Left lung (tissue), 10 donors: ENCODE data around the gene OSBP2. TPM values are rescaled to one million over a fixed set of nuclear protein-coding genes. Genes with fewer than 3 reads are reported as not detected.

Experiments used
- ATAC-seq: fragments of 200-7000 bp; cut with Tn5 transposase; one replicate; pipeline ENCODE4 v1.9.1; 2020; ENCODE audit warnings: moderate library complexity
- DNase-seq, 4 donors: peaks; one replicate each; pipeline ENCODE4 v3.0.0-alpha.2; 2013 to 2020
- H3K27ac ChIP-seq, 2 donors: fragments of 200-600 bp; sonication (generic) in 1 of 2; one replicate each; pipeline versions ENCODE4 v1.5.0 to v1.8.0; 2020 to 2021
- H3K27me3 ChIP-seq, 2 donors: fragments of 200-600 bp; sonication (generic) in 1 of 2; one replicate each; pipeline versions ENCODE4 v1.5.0 to v1.8.0; 2020 to 2021
- H3K36me3 ChIP-seq, 2 donors: fragments of 200-600 bp; sonication (generic) in 1 of 2; one replicate each; pipeline versions ENCODE4 v1.5.0 to v1.8.0; 2020 to 2021
- H3K4me1 ChIP-seq, 2 donors: fragments of 200-600 bp; one replicate each; pipeline ENCODE4 v1.8.0; 2021
- H3K4me3 ChIP-seq, 2 donors: fragments of 200-600 bp; sonication (generic) in 1 of 2; one replicate each; pipeline versions ENCODE4 v1.5.0 to v1.8.0; 2020 to 2021; ENCODE audit warnings: mild to moderate bottlenecking in 1 of 2
- H3K9me3 ChIP-seq, 2 donors: fragments of 200-600 bp; sonication (generic) in 1 of 2; one replicate each; pipeline versions ENCODE4 v1.5.0 to v1.8.0; 2020 to 2021
- intact Hi-C, 2 donors: fragments of 100-400 bp; cut with DNase I; formaldehyde crosslinking; loops; one replicate each; pipeline versions ENCODE4 v1.11.2 to v1.14.2; 2022
- polyA plus RNA-seq, 6 donors: library from polyadenylated mRNA; unstranded; fragments of 120-200 nt; gene quantifications; one replicate each; pipeline ENCODE4 v1.2.1, GENCODE V29; 2013; ENCODE audit not compliant: insufficient read length in 6 of 6
- total RNA-seq, 2 donors: library from RNA; stranded (reverse); fragmentation: NEBNext Ultra II Directional; extraction: Animal tissue kit (Norgen Biotek cat#: 25700); gene quantifications; one replicate each; pipeline ENCODE4 v1.2.1, GENCODE V29; 2021
- TF ChIP-seq, protein P1 (sequence below), 2 donors: fragments of 200-600 bp; sonication (generic) in 1 of 2; IDR thresholded peaks; one replicate each; pipeline versions ENCODE4 v1.5.0 to v1.8.0; 2021; ENCODE audit warnings: antibody characterized with exemption in 2 of 2
- donor health status: DM: no; HTN: yes; CAD: no.
- donor health status: DM: no; HTN: no; CAD: no.

Gene OSBP2
- total and polyA plus RNA-seq, 8 donors, result 4.0 to 21.0 (median 15.8) TPM

DNA sequence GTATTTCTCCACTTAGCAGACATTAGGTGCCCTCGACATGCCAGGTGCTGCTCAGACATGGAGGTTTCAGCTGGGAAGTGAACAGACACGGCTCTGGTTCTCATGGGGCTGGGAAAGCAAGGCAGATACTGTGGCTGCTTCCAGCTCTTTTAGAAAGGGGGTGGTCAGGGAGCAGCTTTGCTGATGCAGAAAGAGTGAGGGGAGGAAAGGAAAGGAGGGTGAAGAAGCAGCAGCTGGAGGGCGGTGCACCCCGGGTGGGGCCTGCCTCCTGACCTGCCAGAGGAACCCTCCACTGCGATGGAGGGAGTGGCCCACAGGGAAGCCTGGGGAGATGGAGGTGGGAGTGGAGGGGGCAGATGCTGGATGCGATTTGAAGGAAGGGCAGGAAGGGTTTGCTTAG is 197.1 kb downstream of the OSBP2 start:
- no peaks in the 10 kb centered on the region for H3K4me1 ChIP-seq
- H3K36me3 ChIP-seq, result peaks cover 0 to 7% of the 10 kb centered on the region in 2 donors
- H3K9me3 ChIP-seq, result no peaks in the 10 kb centered on the region
- no peak overlapping the region for H3K27ac ChIP-seq
- intact Hi-C loops, result loop anchor here in 1 of 2 donors (10.0 kb wide), 1 partner anchor 127 kb away; no protein-coding TSS in a partner anchor
- ATAC-seq, result no peak
- H3K4me3 ChIP-seq, result no peak overlapping the region
- DNase-seq, result peak in 1 of 4 donors; percentile 21
- no peaks in the 10 kb centered on the region for H3K27me3 ChIP-seq
- TF ChIP-seq, protein P1, sequence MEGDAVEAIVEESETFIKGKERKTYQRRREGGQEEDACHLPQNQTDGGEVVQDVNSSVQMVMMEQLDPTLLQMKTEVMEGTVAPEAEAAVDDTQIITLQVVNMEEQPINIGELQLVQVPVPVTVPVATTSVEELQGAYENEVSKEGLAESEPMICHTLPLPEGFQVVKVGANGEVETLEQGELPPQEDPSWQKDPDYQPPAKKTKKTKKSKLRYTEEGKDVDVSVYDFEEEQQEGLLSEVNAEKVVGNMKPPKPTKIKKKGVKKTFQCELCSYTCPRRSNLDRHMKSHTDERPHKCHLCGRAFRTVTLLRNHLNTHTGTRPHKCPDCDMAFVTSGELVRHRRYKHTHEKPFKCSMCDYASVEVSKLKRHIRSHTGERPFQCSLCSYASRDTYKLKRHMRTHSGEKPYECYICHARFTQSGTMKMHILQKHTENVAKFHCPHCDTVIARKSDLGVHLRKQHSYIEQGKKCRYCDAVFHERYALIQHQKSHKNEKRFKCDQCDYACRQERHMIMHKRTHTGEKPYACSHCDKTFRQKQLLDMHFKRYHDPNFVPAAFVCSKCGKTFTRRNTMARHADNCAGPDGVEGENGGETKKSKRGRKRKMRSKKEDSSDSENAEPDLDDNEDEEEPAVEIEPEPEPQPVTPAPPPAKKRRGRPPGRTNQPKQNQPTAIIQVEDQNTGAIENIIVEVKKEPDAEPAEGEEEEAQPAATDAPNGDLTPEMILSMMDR (IDR thresholded peaks at IDR 0.05), result no peak

DNA sequence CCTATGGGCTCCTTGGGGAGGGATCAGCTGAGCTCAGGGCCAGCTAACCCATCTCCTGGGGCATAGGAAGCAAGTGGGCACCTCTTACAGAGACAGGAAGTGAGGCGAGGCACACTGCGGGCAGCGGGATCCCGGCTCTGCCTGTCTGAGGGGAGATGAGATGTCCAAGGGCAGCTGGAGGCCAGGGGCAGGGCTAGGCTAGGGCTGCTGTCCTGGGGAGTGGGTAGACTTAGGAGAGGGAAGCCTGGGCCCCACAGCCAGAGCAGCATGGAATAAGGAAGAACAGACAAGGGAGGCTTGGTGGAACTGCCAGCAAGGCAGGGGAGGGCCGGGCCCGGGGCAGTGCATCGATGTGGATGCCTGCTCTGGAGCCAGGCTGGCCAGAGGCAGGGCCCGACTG is 197.6 kb downstream of the OSBP2 start:
- H3K27me3 ChIP-seq, result no peaks in the 10 kb centered on the region
- H3K4me3 ChIP-seq, result no peak overlapping the region
- H3K9me3 ChIP-seq, result no peaks in the 10 kb centered on the region
- ATAC-seq (no peak), DNase-seq (peak in 1 of 4 donors; percentile 10)
- H3K36me3 ChIP-seq, result peaks cover 0 to 7% of the 10 kb centered on the region in 2 donors
- TF ChIP-seq, protein P1 (IDR thresholded peaks at IDR 0.05), result no peak
- H3K27ac ChIP-seq, result no peak overlapping the region
- intact Hi-C loops, result loop anchor here in 1 of 2 donors (10.0 kb wide), 1 partner anchor 127 kb away; no protein-coding TSS in a partner anchor
- no peaks in the 10 kb centered on the region for H3K4me1 ChIP-seq

DNA sequence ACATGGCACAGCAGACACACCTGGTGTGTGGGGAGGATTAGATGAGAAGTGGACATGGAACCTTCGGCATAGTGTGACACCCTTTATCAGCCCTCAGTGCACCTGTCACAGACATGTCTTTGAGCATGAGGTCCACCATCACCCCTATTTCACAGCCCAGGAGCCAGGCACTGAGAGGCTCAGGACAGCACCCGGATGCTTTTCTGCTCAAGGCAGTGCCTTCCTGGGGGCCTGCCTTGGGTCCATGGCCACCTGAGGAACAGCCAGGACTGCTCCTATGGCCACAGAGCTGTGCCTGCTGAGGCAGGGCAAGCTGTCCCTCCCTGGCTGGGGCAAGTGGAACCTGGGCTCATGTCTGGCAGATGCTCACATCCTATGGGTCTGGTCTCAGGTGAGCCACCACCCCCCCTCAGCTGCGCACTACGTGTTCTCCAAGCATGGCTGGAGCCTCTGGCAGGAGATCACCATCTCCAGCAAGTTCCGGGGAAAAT is 198.1 kb downstream of the OSBP2 start:
- Histone ChIP-seq H3K9me3 (no peaks in the 10 kb centered on the region), H3K27me3 (no peaks in the 10 kb centered on the region), H3K4me3 (no peak overlapping the region), H3K36me3 (peaks cover 0 to 7% of the 10 kb centered on the region in 2 donors), H3K4me1 (no peaks in the 10 kb centered on the region), H3K27ac (no peak overlapping the region)
- DNase-seq (no peak), ATAC-seq (no peak)
- intact Hi-C loops, result loop anchor here in 1 of 2 donors (10.0 kb wide), 1 partner anchor 128 kb away; no protein-coding TSS in a partner anchor
- TF ChIP-seq, protein P1 (IDR thresholded peaks at IDR 0.05), result no peak

DNA sequence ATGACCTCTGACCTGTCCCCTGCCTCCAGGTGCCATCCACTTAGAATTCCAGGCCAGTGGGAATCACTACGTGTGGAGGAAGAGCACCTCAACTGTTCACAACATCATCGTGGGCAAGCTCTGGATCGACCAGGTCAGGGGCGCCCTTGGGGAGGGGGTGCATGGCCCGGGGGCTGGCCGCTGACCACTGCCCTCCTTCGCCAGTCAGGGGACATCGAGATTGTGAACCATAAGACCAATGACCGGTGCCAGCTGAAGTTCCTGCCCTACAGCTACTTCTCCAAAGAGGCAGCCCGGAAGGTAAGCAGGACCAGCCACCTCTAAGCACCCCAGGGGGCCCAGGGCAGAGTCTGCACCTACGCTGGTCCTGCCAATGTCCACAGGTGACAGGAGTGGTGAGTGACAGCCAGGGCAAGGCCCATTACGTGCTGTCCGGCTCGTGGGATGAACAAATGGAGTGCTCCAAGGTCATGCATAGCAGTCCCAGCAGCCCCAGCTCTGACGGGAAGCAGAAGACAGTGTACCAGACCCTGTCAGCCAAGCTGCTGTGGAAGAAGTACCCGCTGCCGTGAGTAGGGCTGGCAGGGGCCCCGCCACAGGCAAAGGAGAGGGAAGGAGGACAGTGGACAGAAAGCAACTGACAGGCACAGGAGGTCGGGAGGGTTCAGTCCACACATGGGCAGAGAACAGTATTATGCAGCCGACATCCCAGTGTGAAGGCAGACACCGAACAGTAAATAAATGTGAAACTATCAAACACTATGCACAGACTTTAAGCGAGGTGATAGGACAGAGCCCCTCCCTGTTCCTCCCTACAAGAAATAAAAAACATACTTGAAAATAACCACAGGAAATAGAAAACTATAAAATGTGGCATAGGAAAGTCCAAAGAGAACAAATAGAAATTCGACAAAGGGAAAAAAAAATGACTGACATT is 199.0 kb downstream of the OSBP2 start:
- Histone ChIP-seq H3K4me1 (no peaks in the 10 kb centered on the region), H3K27me3 (no peaks in the 10 kb centered on the region), H3K4me3 (no peak overlapping the region), H3K36me3 (peaks cover 0 to 4% of the 10 kb centered on the region in 2 donors), H3K27ac (no peak overlapping the region), H3K9me3 (peaks cover 0 to 4% of the 10 kb centered on the region in 2 donors)
- ATAC-seq, result no peak
- intact Hi-C loops, result loop anchor here in 1 of 2 donors (10.0 kb wide), 1 partner anchor 129 kb away; no protein-coding TSS in a partner anchor
- TF ChIP-seq, protein P1 (IDR thresholded peaks at IDR 0.05), result no peak
- DNase-seq, result no peak

DNA sequence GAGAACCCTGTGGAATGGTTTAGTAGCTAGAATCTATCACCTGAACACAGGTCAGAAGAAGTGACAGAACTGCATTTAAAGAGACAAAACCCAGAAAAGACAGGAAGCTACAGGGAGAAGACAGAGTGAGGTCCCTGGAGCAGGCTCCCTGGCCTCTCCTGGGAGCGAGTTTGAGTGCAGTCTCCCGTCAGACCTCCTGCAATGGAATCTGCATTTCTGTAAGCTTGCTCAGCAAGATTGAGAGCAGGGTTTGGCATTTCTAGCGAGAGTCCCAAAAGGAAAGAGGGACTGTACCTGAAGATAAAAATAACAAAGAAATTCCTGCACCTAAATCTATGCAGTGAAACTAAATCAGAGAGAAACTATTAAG is 199.7 kb downstream of the OSBP2 start:
- intact Hi-C loops, result loop anchor here in 1 of 2 donors (10.0 kb wide), 1 partner anchor 130 kb away; no protein-coding TSS in a partner anchor
- peaks cover 0 to under 1% of the 10 kb centered on the region in 2 donors for H3K36me3 ChIP-seq

More for the DNA sequence above, 199.7 kb downstream of the OSBP2 start:
- TF ChIP-seq, protein P1 (IDR thresholded peaks at IDR 0.05), result no peak
- peaks cover 0 to 10% of the 10 kb centered on the region in 2 donors for H3K9me3 ChIP-seq
- no peak for DNase-seq
- ATAC-seq, result no peak
- H3K27ac ChIP-seq, result no peak overlapping the region
- no peak overlapping the region for H3K4me3 ChIP-seq
- no peaks in the 10 kb centered on the region for H3K4me1 ChIP-seq
- H3K27me3 ChIP-seq, result no peaks in the 10 kb centered on the region
